Kasumi-1 (cell line): ENCODE data around the gene FAIM.
"Not testable (repeated sequence)": the region's sequence is repeated elsewhere in the genome, so short reads cannot be mapped to it uniquely, and the experiment has no call there.

Source experiments
- DNase-seq, 2 experiments: peaks; one replicate each; lab custom pipeline; 2025; lab: John Stamatoyannopoulos, UW

The FAIM gene, protein sequence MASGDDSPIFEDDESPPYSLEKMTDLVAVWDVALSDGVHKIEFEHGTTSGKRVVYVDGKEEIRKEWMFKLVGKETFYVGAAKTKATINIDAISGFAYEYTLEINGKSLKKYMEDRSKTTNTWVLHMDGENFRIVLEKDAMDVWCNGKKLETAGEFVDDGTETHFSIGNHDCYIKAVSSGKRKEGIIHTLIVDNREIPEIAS

DNA sequence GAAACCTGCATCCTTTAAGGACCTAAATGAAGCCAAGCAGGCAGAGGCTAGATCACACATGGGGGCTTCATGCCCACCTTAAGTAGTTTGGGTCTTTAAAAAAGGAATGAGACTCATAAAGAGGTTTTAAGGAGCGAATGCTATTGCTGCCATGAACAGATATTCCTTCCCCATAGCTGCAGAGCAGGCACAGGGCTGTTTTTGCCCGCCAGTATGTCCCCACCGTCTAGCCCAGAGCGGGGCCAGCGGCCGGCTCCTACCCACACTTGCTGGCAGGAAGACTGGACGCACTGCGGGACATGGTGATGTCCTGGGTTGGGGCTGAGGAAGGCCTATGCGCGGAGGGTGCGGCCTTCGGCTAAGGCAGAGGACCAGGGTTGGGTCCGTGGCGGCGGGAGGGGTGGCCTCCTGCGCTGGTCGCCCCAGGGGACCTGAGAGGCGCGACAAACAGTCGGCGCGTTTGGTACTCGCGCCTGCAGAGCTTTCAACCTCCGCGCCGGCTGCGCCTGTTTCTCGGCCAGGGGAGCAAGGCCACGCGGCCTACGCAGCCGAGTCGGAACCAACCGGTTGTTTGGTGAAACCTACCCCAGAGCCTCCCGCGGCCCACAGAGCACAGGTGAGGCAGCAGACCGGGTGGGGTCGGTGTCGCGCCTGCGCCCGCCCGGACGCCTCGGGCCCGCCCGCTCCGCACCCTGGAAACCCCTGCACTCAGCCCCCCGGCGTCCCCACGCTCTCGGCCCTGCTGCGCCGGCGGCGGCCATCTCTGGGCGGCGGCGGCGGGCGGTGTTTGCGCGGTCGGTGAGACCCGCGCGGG, at the start of gene FAIM:
TSS of gene FAIM (plus strand) at position 450 of the 814 bp plus-strand sequence. CDS start 10,956 bp downstream, outside the sequence.
- peak in 1 of 2 experiments; percentile 32 for DNase-seq

DNA sequence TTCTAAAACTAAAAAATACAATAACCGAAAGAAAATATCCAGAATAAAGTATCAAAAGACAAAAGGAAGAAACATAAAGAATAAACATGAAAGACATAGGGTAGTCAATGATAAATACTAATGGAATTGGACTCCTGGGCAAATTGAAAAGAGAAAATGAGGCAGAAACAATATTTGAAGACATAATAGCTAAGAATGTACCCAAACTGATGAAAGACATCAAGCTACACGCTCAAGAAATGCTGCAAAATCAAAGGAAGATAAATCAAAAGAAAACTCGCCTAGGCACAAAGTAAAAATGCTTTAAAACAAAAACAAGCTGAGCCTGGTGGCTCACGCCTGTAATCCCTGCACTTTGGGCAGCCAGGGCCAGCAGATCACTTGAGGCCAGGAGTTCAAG, 49.4 kb upstream of the FAIM start:
- no peak for DNase-seq

- no peak for DNase-seq
Observed at GRCh38 chr3:138560501-138560900, 48.1 kb upstream of the FAIM start.

DNA sequence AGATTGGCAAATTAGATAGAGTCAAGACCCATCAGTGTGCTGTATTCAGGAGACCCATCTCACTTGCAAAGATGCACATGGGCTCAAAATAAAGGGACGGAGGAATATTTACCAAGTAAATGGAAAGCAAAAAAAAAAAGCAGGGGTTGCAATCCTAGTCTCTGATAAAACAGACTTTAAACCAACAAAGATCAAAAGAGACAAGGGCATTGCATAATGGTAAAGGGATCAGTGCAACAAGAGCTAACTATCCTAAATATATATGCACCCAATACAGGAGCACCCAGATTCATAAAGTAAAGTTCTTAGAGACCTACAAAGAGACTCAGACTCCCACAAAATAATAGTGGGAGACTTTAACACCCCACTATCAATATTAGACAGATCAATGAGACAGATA, 45.7 kb upstream of the FAIM start:
- DNase-seq: not testable (repeated sequence)

GRCh38 chr3:138566293-138566692, 42.3 kb upstream of the FAIM start:
- not testable (repeated sequence) for DNase-seq

- peak; percentile 11 to 33 for DNase-seq
Observed at GRCh38 chr3:138567403-138567802, 41.2 kb upstream of the FAIM start.

DNA sequence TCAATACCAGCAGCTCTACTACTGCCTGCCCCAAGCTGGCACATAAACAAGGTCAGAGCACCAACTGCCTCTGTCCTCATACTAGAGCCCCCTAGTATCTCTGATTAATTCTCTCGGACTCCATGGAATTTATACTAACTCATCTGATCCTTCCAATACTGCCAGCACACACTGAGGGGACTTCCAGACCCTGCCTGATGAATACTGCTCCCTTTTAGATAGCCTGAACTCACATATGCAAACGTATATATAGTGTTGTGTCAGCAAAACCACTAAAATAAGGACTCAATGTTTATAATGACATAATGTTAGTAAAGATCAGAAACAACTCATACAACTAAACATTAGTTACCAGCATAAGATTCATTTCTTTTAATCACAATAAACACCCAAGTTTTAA, 39.5 kb upstream of the FAIM start:
- no peak for DNase-seq

- not testable (repeated sequence) for DNase-seq
Observed at GRCh38 chr3:138569624-138570023, 38.9 kb upstream of the FAIM start.

- DNase-seq: no peak
Observed at GRCh38 chr3:138573138-138573537, 35.4 kb upstream of the FAIM start.

- DNase-seq: no peak
Observed at GRCh38 chr3:138578141-138578540, 30.4 kb upstream of the FAIM start.

DNA sequence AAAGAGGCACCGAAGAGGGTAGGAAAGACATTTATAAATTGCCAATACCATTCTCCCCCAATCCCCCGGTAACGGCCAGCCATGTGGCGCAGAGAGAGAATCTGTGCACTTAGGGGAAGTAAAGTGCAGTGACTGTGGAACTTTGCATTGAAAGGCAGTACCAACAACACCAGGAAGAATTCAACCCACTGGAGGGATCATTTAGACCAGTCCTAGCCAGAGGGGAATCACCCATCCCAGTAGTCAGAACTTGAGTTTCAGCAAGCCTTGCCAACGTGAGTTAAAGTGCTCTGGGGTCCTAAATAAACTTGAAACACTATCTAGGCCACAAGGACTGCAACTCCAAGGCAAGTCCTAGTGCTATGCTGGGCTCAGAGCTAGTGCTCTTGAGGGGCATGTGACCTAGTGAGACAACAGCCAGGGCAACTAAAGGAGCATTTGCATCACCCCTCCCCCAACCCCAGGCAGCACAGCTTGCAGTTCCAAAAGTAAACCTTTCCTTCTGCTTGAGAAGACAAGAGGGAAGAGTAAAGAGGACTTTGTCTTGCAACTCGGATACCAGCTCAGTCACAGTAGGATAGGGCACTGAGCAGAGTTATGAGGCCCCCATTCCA, 29.5 kb upstream of the FAIM start:
- DNase-seq: no peak

DNA sequence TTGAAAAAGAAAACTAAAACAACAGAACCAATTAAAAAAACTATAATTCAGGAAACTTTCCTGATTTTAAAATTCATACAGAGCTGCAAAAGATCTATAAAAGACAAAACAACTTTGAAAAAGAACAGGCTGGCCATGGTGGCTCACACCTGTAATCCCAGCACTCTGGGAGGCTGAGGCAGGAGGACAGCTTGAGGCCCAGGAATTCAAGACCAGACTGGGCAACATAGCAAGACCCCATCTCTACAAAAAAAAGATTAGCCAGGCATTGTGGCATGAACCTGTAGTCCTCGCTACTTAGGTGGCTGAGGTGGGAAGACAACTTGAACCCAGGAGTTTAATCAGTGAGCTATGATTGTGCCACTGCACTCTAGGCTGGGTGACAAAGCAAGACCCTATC, 21.2 kb upstream of the FAIM start:
- no peak for DNase-seq

DNA sequence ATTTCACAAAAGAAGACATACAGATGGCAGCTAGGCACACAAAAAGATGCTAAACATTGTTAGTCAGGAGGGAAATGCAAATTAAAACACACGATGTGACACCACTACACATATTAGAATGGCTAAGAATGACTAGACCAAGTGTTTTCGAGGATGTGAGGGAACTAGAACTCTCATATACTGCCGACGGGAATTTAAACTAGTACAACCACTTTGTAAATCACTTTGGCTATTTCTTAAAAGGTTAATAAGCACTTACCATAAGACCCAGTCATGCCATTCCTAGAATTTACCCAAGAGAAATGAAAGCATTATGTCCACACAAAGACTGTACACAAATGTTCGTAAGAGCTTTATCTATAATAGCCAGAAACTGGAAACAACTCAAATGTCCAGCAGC, 20.1 kb upstream of the FAIM start:
- no peak for DNase-seq

DNA sequence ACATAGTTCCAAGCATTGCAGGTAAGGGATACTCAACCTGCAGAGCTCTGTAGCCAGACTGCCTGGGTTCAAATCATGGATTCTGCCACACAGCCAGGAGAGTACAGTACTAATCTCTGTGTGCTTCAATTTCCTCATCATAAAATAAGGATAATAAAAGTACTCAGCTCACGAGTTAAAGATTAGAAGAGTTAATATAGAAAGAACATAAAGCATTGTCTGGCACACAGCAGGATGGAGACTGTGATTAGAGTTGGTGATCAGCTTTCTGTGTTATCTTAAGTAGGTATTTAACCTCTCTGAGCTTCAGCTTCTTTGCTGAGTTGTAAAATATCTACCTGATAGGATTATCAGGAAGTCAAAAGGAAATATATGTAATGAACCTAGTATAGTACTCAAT, 17.2 kb upstream of the FAIM start:
- DNase-seq: no peak

DNA sequence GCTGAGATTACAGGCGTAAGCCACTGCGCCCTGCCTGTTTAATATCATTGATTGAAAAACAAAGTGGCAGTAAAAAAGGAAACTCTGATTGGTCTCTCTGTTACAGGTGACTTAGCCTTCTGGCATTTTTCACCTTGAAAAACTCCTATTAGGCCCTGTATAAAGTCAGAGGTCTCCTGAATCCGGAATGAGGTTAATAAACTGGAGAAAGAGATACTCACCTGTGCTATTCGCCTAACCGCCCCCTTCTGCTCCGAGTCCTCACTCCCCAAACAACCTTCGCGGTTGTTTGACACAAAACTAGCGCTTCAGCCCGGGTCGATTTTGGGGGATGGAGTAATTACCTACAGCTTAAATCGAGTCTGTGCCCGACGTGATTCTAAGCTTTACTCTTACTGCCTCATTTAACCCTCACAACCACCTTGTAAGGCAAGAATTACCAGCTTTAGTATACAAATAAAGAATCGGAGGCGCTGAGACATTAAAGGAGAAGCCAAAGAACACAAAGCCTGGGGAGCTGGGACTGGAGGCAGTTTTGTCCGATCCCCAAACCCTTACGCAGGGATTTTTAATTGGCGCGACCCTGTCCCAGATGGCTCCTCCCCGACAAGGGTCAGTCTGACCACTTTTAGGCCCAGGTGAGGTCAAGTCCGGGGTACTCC, 15.0 kb upstream of the FAIM start:
- DNase-seq: no peak

DNA sequence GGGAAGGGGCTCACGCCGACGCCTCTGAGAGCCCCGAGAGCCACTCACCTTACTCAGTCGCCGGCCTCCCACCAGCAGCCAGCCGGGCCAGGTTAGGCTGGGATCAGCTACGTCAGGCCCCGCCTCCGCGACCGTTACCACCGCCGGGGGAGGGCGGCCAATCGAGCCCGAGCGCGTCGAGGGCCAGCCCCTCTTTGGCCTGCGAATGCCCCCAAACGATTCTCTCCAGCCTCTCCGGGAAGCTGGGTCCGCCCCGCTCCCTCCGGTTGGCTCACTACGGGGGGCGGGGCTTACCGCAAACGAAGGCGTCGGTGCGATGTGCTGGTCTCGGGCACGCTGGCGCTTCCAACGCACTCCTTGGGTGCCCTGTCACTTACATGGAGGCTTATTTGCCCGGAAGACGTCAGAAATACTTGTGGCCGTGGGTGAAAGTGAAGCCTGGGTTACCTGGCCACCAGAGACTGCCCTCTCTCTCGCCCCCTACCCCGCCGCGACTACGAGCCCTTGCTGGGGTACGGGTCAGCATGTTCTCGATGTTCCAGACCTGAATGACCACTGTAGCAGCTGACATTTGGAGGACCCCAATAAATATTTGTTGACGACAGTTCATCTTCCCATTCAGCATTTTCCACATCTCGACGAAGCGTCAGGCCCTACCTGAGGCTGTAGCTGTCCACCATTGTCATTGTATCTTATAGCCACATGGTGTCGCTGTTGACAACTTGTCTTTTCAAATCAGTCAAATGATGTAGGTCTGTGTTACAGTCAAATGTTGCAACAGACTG, 14.2 kb upstream of the FAIM start, which contains the start of gene CEP70:
TSS of gene CEP70 (minus strand) at position 111 of the 785 bp plus-strand sequence. CDS start 21,333 bp downstream, outside the sequence.
- DNase-seq: no peak

DNA sequence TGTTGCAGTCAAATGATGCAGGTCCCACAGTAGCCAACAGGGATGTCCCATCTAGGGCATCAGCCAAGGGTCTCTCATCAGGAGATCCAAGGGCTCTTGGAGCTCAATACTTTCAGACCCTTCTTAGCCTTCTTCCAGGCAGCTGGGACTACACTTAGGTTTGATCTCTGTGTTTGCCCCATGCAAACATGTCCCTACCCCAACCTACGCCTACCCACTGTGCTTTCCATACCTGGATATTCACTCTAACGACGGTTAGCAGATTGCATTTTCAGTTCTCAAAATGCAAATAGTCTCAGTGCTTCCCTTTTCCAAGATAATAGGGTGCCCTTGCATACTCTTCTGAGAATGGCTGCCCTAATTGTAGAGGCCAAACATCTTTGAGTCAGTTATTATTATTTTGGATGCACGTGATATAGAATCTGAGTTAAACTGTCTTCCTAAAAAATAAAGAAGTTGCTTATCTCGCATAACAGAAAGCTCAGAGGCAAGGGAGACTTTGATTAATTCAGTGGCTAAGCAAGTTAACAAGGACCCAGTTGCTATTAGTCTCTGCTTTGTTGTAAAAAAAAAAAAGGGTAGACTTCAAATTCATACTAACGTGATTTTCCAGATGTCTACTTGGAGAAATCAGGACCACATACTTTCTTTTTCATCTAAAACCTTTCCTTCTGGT, 13.5 kb upstream of the FAIM start:
- no peak for DNase-seq

DNA sequence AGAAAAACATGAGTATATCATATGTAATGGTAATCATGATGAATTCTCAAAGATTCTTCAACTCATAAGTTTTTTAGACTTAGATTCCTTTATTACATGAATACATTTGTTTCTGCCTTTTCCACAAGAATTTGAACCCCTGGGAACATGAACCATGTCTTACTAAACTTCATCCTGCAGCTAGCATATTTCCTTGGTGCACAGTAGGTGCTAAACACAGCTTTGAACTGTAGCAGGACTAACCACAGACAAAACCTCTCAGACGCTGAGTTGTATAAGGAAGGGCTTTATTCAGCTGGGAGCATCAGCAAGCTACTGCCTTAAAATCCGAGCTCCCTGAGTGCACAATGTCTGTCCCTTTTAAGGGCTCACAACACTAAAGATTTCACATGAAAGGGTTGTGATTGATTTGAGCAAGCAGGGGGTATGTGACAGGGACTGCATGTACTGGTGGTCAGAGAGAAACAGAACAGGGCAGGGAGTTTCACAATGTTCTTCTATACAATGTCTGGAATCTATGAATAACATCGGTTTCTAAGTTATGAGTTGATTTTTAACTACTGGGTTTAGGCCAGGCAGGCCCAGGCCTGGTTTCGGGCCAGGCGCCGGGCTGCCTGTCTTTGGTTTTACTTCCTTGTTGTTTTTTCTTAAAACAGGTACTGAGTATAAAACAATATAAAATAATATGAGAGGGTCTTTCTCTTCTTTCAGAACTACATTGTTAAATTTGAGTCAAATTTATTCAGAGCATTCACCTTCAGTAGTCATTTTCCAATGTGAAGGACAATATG, 11.2 kb upstream of the FAIM start:
- DNase-seq: not testable (repeated sequence)

DNA sequence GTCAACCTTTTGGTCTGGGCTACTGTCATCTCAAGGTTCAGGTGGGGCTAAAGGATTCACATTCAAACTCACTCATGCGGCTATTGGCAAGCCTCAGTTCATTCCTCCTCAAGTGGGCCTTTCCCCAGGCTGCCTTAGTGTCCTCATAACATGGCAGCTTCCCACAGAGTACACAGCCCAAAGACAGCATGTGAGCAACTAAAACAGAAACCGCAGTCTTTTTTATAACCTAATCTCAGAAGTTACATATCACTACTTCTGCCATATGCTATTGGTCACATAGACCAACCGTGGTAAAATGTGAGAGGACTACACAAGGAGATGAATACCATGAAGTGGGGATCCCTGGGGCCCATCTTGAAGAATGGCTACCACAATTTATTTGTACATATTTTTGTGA, 10.0 kb upstream of the FAIM start:
- no peak for DNase-seq

DNA sequence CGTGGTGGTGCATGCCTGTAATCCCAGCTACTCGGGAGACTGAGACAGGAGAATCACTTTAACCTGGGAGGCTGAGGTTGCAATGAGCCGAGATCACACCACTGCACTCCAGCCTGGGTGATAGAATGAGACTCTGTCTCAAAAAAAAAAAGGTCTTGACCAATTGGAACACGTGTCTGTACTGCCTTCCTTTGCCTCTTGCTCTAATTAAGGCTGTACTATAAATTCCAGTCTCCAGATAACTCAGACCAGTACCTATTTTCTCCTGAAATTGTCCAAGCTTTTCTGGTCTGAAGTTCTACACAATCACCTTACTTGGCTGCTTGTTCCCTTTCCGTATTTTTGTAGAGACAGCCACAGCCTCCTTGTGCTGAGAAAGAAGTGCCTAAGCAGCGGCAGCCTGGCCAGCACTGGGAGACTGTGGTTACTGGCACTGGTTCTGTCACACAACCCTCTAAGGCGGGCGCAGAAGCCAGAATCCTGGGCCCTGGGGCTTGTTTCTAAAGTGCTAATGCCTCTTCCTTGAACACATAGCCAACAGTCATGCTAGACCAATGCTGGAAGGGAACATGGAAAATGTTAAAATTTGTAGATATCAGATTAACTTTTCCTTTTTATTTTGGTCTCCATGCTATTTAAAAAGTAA, 8.3 kb upstream of the FAIM start:
- no peak for DNase-seq
